Endothelial cell of umbilical vein (primary cell): Measurements from ENCODE around the gene CALHM1. TPM values are rescaled to one million over a fixed set of nuclear protein-coding genes. Genes with fewer than 3 reads are reported as not detected.

ENCODE experiments used
- BruUV-seq: library from RNA; stranded (reverse); fragments of 400-500 nt; replicated peaks from 2 replicates; lab custom pipeline; 2021; lab: Mats Ljungman, UMichigan
- CTCF ChIA-PET: fragments of 300-600, 350-600 bp; sonication (Branson Sonifier 250); formaldehyde crosslinking; loops from one replicate; lab custom pipeline; 2021; ENCODE audit warnings: antibody characterized with exemption, inconsistent platforms; lab: Charles Lee
- POLR2A ChIA-PET: fragments of 300-600, 350-600 bp; sonication (Branson Sonifier 250); formaldehyde crosslinking; loops from one replicate; lab custom pipeline; 2021; ENCODE audit warnings: antibody characterized with exemption, inconsistent platforms; lab: Charles Lee
- DNase-seq: peaks from one replicate; pipeline ENCODE4 v3.0.0-alpha.2; 2011; ENCODE audit warnings: low read depth, low spot score
- FAIRE-seq: peaks from 2 replicates; lab custom pipeline; 2011; peaks lifted over from hg19 to GRCh38; lab: Jason Lieb, UNC
- H2AFZ ChIP-seq: 2 replicates; pipeline ENCODE4 v1.6.0; 2012; ENCODE audit warnings: low read depth, low read length, control low read depth, inconsistent platforms
- H3K27ac ChIP-seq: 2 replicates; pipeline ENCODE4 v1.5.1; 2011; ENCODE audit warnings: low read depth, mild to moderate bottlenecking, control low read depth, low read length, moderate library complexity; ENCODE audit not compliant: insufficient read depth
- H3K27me3 ChIP-seq, 2 experiments: 2 replicates each; pipeline versions ENCODE4 v1.6.0 to v1.6.1; 2011; ENCODE audit warnings: low read length in 2 of 2, mixed read lengths in 1 of 2; ENCODE audit not compliant: control insufficient read depth in 2 of 2, insufficient read depth in 2 of 2
- H3K36me3 ChIP-seq, 2 experiments: 2 replicates in 1 of 2; 3 replicates in 1 of 2; pipeline ENCODE4 v1.5.1; 2011; ENCODE audit warnings: low read length in 2 of 2, mild to moderate bottlenecking in 1 of 2, moderate library complexity in 1 of 2; ENCODE audit not compliant: control insufficient read depth in 2 of 2, insufficient read depth in 2 of 2; ENCODE audit errors: extremely low read depth in 1 of 2
- H3K4me1 ChIP-seq: 3 replicates; pipeline ENCODE4 v1.5.1; 2011; ENCODE audit warnings: mild to moderate bottlenecking, low read length; ENCODE audit not compliant: control insufficient read depth, insufficient read depth; ENCODE audit errors: extremely low read depth
- H3K4me2 ChIP-seq: 2 replicates; pipeline ENCODE4 v1.6.1; 2011; ENCODE audit warnings: low read length, control low read depth, mixed read lengths; ENCODE audit not compliant: insufficient read depth
- H3K4me3 ChIP-seq, 3 experiments: fragments of 200-600 bp in 1 of 3; sonication (generic), shearing (Covaris generic) in 1 of 3; replicated peaks in 1 of 3; 2 replicates each; pipeline ENCODE4 v1.5.1; 2011 to 2016; ENCODE audit warnings: control low read depth in 3 of 3, low read length in 3 of 3, mild to moderate bottlenecking in 2 of 3, inconsistent platforms in 1 of 3, low read depth in 1 of 3, moderate library complexity in 1 of 3; ENCODE audit not compliant: insufficient read depth in 1 of 3
- H3K79me2 ChIP-seq: 2 replicates; pipeline ENCODE4 v1.6.0; 2012; ENCODE audit warnings: low read length, inconsistent platforms; ENCODE audit not compliant: control insufficient read depth, insufficient read depth
- H3K9ac ChIP-seq: replicated peaks from 2 replicates; pipeline ENCODE3; 2011; ENCODE audit warnings: low read length, control low read depth; ENCODE audit not compliant: insufficient read depth; ENCODE audit errors: extremely low read depth
- H3K9me1 ChIP-seq: replicated peaks from 3 replicates; pipeline ENCODE4 v1.6.0; 2011; ENCODE audit warnings: mild to moderate bottlenecking, low read length; ENCODE audit not compliant: control insufficient read depth, insufficient read depth; ENCODE audit errors: extremely low read depth
- H3K9me3 ChIP-seq: replicated peaks from 2 replicates; pipeline ENCODE4 v1.5.1; 2012; ENCODE audit warnings: low read length, inconsistent platforms; ENCODE audit not compliant: control insufficient read depth, insufficient read depth
- H4K20me1 ChIP-seq: replicated peaks from 2 replicates; pipeline ENCODE3; 2011; ENCODE audit warnings: mild to moderate bottlenecking, low read length; ENCODE audit not compliant: control insufficient read depth, insufficient read depth; ENCODE audit errors: extremely low read depth
- CTCF ChIP-seq, 2 donors: IDR thresholded peaks; 1 replicate in 1 of 2; 2 replicates in 1 of 2; pipeline ENCODE4 v1.5.1; 2011; ENCODE audit warnings: low read length in 2 of 2, mild to moderate bottlenecking in 2 of 2, moderate library complexity in 2 of 2, control low read depth in 1 of 2, inconsistent platforms in 1 of 2, low read depth in 1 of 2; ENCODE audit not compliant: insufficient read depth in 1 of 2; ENCODE audit errors: extremely low read depth in 1 of 2
- EZH2 ChIP-seq: IDR thresholded peaks from 2 replicates; pipeline ENCODE4 v1.6.1; 2012; ENCODE audit warnings: borderline replicate concordance, low read depth, mild to moderate bottlenecking, moderate library complexity, low read length, inconsistent platforms; ENCODE audit not compliant: severe bottlenecking
- FOS ChIP-seq: IDR thresholded peaks from 2 replicates; pipeline ENCODE4 v1.6.1; 2011; ENCODE audit warnings: mild to moderate bottlenecking, low read length, moderate library complexity, borderline replicate concordance; ENCODE audit not compliant: insufficient read depth
- GATA2 ChIP-seq: IDR thresholded peaks from 2 replicates; pipeline ENCODE4 v1.7.0; 2011; ENCODE audit warnings: low read depth, mild to moderate bottlenecking, moderate library complexity, mixed read lengths, low read length; ENCODE audit not compliant: insufficient read length, insufficient read depth
- JUN ChIP-seq: IDR thresholded peaks from 2 replicates; pipeline ENCODE4 v1.6.1; 2011; ENCODE audit warnings: borderline replicate concordance, low read depth; ENCODE audit not compliant: insufficient read length, insufficient read depth
- MAX ChIP-seq: IDR thresholded peaks from 2 replicates; pipeline ENCODE4 v1.6.1; 2011; ENCODE audit not compliant: insufficient read depth, insufficient read length
- MYC ChIP-seq: IDR thresholded peaks from one replicate; pipeline ENCODE4 v1.6.1; 2011; ENCODE audit warnings: mild to moderate bottlenecking, low read depth, low read length
- POLR2A ChIP-seq: IDR thresholded peaks from 2 replicates; pipeline ENCODE4 v1.6.1; 2012; ENCODE audit warnings: low read depth, mild to moderate bottlenecking, control low read depth, low read length
- POLR2AphosphoS5 ChIP-seq: IDR thresholded peaks from 2 replicates; pipeline ENCODE4 v1.6.1; 2012; ENCODE audit warnings: low read depth, mild to moderate bottlenecking, control low read depth, low read length, moderate library complexity; ENCODE audit not compliant: insufficient read depth
- dilution Hi-C: fragments of 300-500 bp; cut with MboI; formaldehyde crosslinking; loops from one replicate; pipeline ENCODE4 v1.15.0; 2019; ENCODE audit warnings: low sequenced_read_pairs; ENCODE audit not compliant: extremely low pct_ligation_motif_present
- intact Hi-C: fragments of 100-400 bp; cut with micrococcal nuclease; formaldehyde crosslinking; loops from one replicate; pipeline ENCODE4 v1.10.0; 2022
- polyA plus RNA-seq, 4 experiments: library from polyadenylated mRNA; depleted of rRNA in 3 of 4; stranded (reverse) in 3 of 4; unstranded in 1 of 4; fragments of >200 nt; gene quantifications; 2 replicates each; pipeline versions ENCODE4 v1.2.1 to v1.2.3, GENCODE V29; 2011 to 2012; ENCODE audit warnings: missing spikeins in 1 of 4
- total RNA-seq: library from RNA; stranded (reverse); gene quantifications from 2 replicates; pipeline ENCODE4 v1.2.3, GENCODE V29; 2021

The CALHM1 gene
- total and polyA plus RNA-seq, 2 donors (not counting 3 experiments of a cell fraction or from before 2014, with no cell fraction given), result not detected

GRCh38 chr10:103463499-103463898 lies 4.8 kb upstream of the CALHM1 start:
- FAIRE-seq (no peak), DNase-seq (no peak)
- ChIA-PET POLR2A (no interaction called here), CTCF (no interaction called here)
- intact Hi-C loops, result no loop called here
- dilution Hi-C loops, result no loop called here
- H3K9me3 ChIP-seq, result no peaks in the 10 kb centered on the region
- no peaks in the 10 kb centered on the region for H3K36me3 ChIP-seq
- BruUV-seq, result no TSS peak
- H3K4me2 ChIP-seq, result no peak overlapping the region
- peaks cover 0 to 2% of the 10 kb centered on the region in 2 experiments for H3K27me3 ChIP-seq
- no peak overlapping the region for H3K4me3 ChIP-seq
- no peak overlapping the region for H3K9ac ChIP-seq
- H3K9me1 ChIP-seq, result no peaks in the 10 kb centered on the region
- no peak overlapping the region for H2AFZ ChIP-seq
- no peaks in the 10 kb centered on the region for H3K79me2 ChIP-seq
- TF ChIP-seq EZH2 (no peak), POLR2A (no peak), GATA2 (no peak), JUN (no peak), POLR2AphosphoS5 (no peak), FOS (no peak), MYC (no peak), CTCF (IDR thresholded peaks at IDR 0.05; ENCODE audit: extremely low read depth in 1 of 2, insufficient read depth in 1 of 2, low read depth in 1 of 2, low read length in 2 of 2) (no peak), MAX (no peak)
- no peaks in the 10 kb centered on the region for H4K20me1 ChIP-seq
- no peaks in the 10 kb centered on the region for H3K4me1 ChIP-seq
- no peak overlapping the region for H3K27ac ChIP-seq
